Hepatocyte (in vitro differentiated cells): ENCODE measurements around the gene IL1R2. TPM values are rescaled to one million over a fixed set of nuclear protein-coding genes. Genes with fewer than 3 reads are reported as not detected.

Experiments used
- DNase-seq: peaks from one replicate; pipeline ENCODE4 v3.0.0-alpha.2; 2016; ENCODE audit warnings: low spot score
- H2AFZ ChIP-seq: fragments of 200-600 bp; sonication (generic); 2 replicates; pipeline ENCODE4 v1.6.0; 2016; ENCODE audit warnings: antibody characterized with exemption, mild to moderate bottlenecking
- H3K27ac ChIP-seq: fragments of 200-600 bp; sonication (generic); 2 replicates; pipeline ENCODE4 v1.5.1; 2016; ENCODE audit warnings: mild to moderate bottlenecking
- H3K27me3 ChIP-seq: fragments of 200-600 bp; sonication (generic); 2 replicates; pipeline ENCODE4 v1.6.1; 2016
- H3K36me3 ChIP-seq: fragments of 200-600 bp; sonication (generic); replicated peaks from 2 replicates; pipeline ENCODE4 v1.5.1; 2016; ENCODE audit warnings: low read depth; ENCODE audit not compliant: insufficient read depth
- H3K4me1 ChIP-seq: fragments of 200-600 bp; sonication (generic); 2 replicates; pipeline ENCODE4 v1.5.1; 2016; ENCODE audit warnings: mild to moderate bottlenecking, moderate library complexity; ENCODE audit not compliant: insufficient read depth
- H3K4me2 ChIP-seq: fragments of 200-600 bp; sonication (generic); 2 replicates; pipeline ENCODE4 v1.6.0; 2016
- H3K4me3 ChIP-seq: fragments of 200-600 bp; sonication (generic); 2 replicates; pipeline ENCODE4 v1.5.1; 2016; ENCODE audit warnings: mild to moderate bottlenecking
- H3K79me2 ChIP-seq: fragments of 200-600 bp; sonication (generic); 2 replicates; pipeline ENCODE4 v1.6.0; 2017; ENCODE audit warnings: mild to moderate bottlenecking
- H3K9me2 ChIP-seq: fragments of 200-600 bp; sonication (generic); replicated peaks from 2 replicates; pipeline ENCODE4 v1.6.0; 2017; ENCODE audit warnings: mild to moderate bottlenecking; ENCODE audit not compliant: insufficient read depth
- H3K9me3 ChIP-seq: fragments of 200-600 bp; sonication (generic); 2 replicates; pipeline ENCODE4 v1.5.1; 2016; ENCODE audit warnings: low read depth, mild to moderate bottlenecking
- H4K20me1 ChIP-seq: fragments of 200-600 bp; sonication (generic); 2 replicates; pipeline ENCODE4 v1.6.0; 2016; ENCODE audit warnings: mild to moderate bottlenecking; ENCODE audit not compliant: insufficient read depth, poor library complexity, severe bottlenecking
- EZH2 ChIP-seq: fragments of 200-600 bp; sonication (generic); IDR thresholded peaks from 2 replicates; pipeline ENCODE4 v1.6.1; 2016; ENCODE audit warnings: antibody characterized with exemption, mild to moderate bottlenecking, borderline replicate concordance
- EZH2phosphoT487 ChIP-seq: fragments of 200-600 bp; sonication (generic); IDR thresholded peaks from one replicate; pipeline ENCODE4 v1.6.1; 2018; ENCODE audit warnings: antibody characterized with exemption, mild to moderate bottlenecking, low read depth, moderate library complexity; ENCODE audit not compliant: unreplicated experiment, severe bottlenecking
- WGBS: methylation state at CpG from one replicate; pipeline ENCODE4 v1.1.6; 2016; ENCODE audit warnings: low lambda C conversion rate; ENCODE audit errors: missing lambda C conversion rate; 5-methylcytosine and 5-hydroxymethylcytosine counted together
- polyA plus RNA-seq: library from polyadenylated mRNA; unstranded; fragments of >200 nt; fragmentation: Nextera tagmentation; extraction: Ambion mirVana; gene quantifications from 2 replicates; pipeline ENCODE4 v1.2.1, GENCODE V29; 2016
- total RNA-seq: library from RNA; depleted of rRNA; stranded (reverse); fragments of >200 nt; gene quantifications from 2 replicates; pipeline ENCODE4 v1.2.3, GENCODE V29; 2014
- TF ChIP-seq, protein P1 (sequence below): fragments of 200-600 bp; sonication (generic); IDR thresholded peaks from 2 replicates; pipeline ENCODE4 v1.5.1; 2016; ENCODE audit warnings: antibody characterized with exemption, mild to moderate bottlenecking; ENCODE audit not compliant: poor library complexity

IL1R2 gene
- total and polyA plus RNA-seq, 2 experiments from 2014 or later, result 1.3 to 5.8 TPM

DNA sequence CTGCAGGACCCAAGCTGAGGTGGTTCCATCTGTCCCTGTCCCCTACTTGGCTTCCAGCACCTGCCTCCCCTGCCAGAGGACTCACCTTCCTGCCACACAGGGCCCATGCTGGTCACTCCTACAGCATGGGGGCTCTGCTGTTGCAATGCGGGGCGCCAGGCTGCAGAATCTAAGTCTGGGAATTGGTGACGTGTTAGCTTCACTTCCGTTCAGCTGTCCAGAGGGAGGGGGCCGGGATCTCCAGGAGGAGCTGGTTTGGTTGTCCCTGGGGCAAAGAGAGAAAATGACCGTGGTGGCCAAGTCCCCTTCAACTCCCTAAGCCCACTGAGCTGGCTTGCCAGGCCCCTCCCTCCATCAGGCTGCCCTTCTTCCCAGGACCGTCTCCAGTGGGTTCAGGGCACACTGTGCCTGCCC is 69.5 kb downstream of the IL1R2 start:
- Histone ChIP-seq H3K9me3 (no peaks in the 10 kb centered on the region), H3K27ac (peak overlapping the region; percentile 92), H3K4me1 (peaks cover 43% of the 10 kb centered on the region), H4K20me1 (no peaks in the 10 kb centered on the region), H3K4me3 (no peak overlapping the region), H3K27me3 (no peaks in the 10 kb centered on the region), H3K79me2 (no peaks in the 10 kb centered on the region), H2AFZ (no peak overlapping the region), H3K36me3 (no peaks in the 10 kb centered on the region), H3K9me2 (no peaks in the 10 kb centered on the region), H3K4me2 (no peak overlapping the region)
- WGBS, result 98% methylated on average over 7 of the region's 7 CpGs
- TF ChIP-seq EZH2, result no peak
- TF ChIP-seq EZH2phosphoT487, result no peak
- TF ChIP-seq, protein P1, sequence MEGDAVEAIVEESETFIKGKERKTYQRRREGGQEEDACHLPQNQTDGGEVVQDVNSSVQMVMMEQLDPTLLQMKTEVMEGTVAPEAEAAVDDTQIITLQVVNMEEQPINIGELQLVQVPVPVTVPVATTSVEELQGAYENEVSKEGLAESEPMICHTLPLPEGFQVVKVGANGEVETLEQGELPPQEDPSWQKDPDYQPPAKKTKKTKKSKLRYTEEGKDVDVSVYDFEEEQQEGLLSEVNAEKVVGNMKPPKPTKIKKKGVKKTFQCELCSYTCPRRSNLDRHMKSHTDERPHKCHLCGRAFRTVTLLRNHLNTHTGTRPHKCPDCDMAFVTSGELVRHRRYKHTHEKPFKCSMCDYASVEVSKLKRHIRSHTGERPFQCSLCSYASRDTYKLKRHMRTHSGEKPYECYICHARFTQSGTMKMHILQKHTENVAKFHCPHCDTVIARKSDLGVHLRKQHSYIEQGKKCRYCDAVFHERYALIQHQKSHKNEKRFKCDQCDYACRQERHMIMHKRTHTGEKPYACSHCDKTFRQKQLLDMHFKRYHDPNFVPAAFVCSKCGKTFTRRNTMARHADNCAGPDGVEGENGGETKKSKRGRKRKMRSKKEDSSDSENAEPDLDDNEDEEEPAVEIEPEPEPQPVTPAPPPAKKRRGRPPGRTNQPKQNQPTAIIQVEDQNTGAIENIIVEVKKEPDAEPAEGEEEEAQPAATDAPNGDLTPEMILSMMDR, result no peak
- DNase-seq, result no peak

DNA sequence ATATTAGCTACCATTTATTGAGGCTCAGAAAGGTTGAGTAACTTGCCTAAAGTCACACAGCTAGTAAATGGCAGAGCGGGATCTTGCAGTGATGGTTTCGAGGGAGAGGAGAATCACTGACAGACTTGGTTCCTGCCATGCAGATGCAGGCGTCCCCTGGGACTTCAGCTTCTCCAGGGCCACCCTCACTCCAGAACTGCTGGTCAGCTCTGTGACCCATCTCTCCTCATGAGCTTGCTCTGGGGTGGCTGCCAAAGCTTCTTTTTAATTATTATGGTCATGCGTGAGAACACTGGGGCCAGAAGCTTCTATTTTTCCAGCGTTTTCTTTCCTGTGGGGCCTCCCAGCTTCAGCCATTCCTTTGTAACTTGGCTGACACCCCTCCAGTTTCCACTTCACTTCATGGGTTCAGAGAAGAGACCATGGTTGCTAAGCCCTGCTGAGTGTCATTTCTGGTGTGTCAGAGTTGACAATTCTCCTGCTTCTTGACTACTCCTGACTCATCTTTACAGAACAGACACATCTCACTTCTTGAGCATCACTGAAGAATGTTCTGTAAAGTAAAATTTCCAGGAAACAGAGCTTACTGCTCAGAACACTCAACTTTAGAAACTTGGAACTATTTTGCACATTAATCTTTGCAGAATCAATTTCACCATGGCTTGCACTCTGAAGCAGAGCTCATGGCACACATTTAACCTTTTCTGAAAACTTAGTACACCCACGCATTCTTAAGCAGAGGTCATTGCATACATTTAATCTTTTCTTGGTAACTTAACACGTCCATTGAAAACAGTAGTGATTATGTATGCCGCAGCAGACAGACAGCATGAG is 70.4 kb downstream of the IL1R2 start:
- H3K9me3 ChIP-seq, result no peaks in the 10 kb centered on the region
- H3K27me3 ChIP-seq, result no peaks in the 10 kb centered on the region
- no peak overlapping the region for H3K4me2 ChIP-seq
- no peak for DNase-seq
- no peak overlapping the region for H3K4me3 ChIP-seq
- H3K27ac ChIP-seq, result peak overlapping the region; percentile 92
- H3K36me3 ChIP-seq, result no peaks in the 10 kb centered on the region
- TF ChIP-seq, protein P1, result no peak
- TF ChIP-seq EZH2 (no peak), EZH2phosphoT487 (no peak)
- no peaks in the 10 kb centered on the region for H3K9me2 ChIP-seq
- no peaks in the 10 kb centered on the region for H3K79me2 ChIP-seq
- H4K20me1 ChIP-seq, result no peaks in the 10 kb centered on the region
- no peak overlapping the region for H2AFZ ChIP-seq
- WGBS, result 81% methylated on average over 8 of the region's 8 CpGs
- H3K4me1 ChIP-seq, result peaks cover 43% of the 10 kb centered on the region

DNA sequence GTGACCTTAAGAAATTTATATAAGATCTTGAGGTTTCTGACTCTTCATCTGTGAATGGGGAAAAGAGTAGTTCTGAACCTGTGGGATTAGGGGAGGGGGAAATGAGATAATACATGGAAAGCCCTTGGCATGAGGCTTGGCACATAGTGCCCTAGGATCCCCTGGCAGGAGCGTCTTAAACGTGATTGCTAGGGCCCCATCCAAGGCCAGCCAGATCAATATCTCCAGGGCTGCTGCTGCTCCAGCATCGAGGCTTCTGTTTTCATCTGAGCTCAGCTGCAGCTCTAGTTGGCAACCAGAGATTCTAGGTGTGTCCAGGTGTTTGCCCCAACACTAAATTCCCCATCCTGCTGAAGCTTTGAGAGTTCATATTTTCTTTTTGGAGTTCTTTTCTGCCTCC is 71.0 kb downstream of the IL1R2 start:
- Histone ChIP-seq H2AFZ (no peak overlapping the region), H3K4me1 (peaks cover 38% of the 10 kb centered on the region), H3K9me2 (no peaks in the 10 kb centered on the region), H3K36me3 (no peaks in the 10 kb centered on the region), H3K79me2 (no peaks in the 10 kb centered on the region), H3K27me3 (no peaks in the 10 kb centered on the region), H4K20me1 (no peaks in the 10 kb centered on the region), H3K9me3 (no peaks in the 10 kb centered on the region), H3K27ac (peak overlapping the region; percentile 92), H3K4me3 (no peak overlapping the region), H3K4me2 (no peak overlapping the region)
- TF ChIP-seq EZH2 (no peak), EZH2phosphoT487 (no peak)
- TF ChIP-seq, protein P1, result no peak
- WGBS, result 49% methylated on average over 3 of the region's 3 CpGs
- no peak for DNase-seq
